Muscle of leg (tissue), 11 donors: Measurements from ENCODE around the gene RGL1. TPM values are rescaled to one million over a fixed set of nuclear protein-coding genes. Genes with fewer than 3 reads are reported as not detected.
A peak's percentile ranks its signal among the peaks of the same experiment; 100 is the strongest.

ENCODE experiments used
- DNase-seq: peaks from one replicate; pipeline ENCODE4 v3.0.0; 2013
- H3K27ac ChIP-seq: one replicate; pipeline ENCODE4 v1.5.1; 2013; ENCODE audit warnings: mild to moderate bottlenecking, low read length, control low read depth
- H3K27me3 ChIP-seq: one replicate; pipeline ENCODE4 v1.6.1; 2013; ENCODE audit warnings: low read length; ENCODE audit not compliant: control insufficient read depth, insufficient read depth
- H3K36me3 ChIP-seq: one replicate; pipeline ENCODE4 v1.6.1; 2013; ENCODE audit warnings: low read length; ENCODE audit not compliant: control insufficient read depth, insufficient read depth
- H3K4me1 ChIP-seq: one replicate; pipeline ENCODE4 v1.6.1; 2013; ENCODE audit warnings: low read length; ENCODE audit not compliant: control insufficient read depth, insufficient read depth
- H3K4me3 ChIP-seq: one replicate; pipeline ENCODE4 v1.5.1; 2013; ENCODE audit warnings: low read length, control low read depth
- H3K9me3 ChIP-seq: replicated peaks from 2 replicates; pipeline ENCODE4 v1.6.1; 2013; ENCODE audit warnings: low read depth, low read length; ENCODE audit not compliant: control insufficient read depth
- WGBS: methylation state at CpG from one replicate; pipeline ENCODE4 v1.1.5; 2013; ENCODE audit warnings: missing lambda C conversion rate; ENCODE audit not compliant: insufficient coverage; 5-methylcytosine and 5-hydroxymethylcytosine counted together
- polyA plus RNA-seq, 8 donors: library from polyadenylated mRNA; unstranded; fragments of 120-200 nt; gene quantifications; one replicate each; pipeline versions ENCODE4 v1.2.1 to v1.2.3, GENCODE V29; 2013; ENCODE audit warnings: inconsistent platforms in 1 of 8, low replicate concordance in 1 of 8; ENCODE audit not compliant: insufficient read length in 8 of 8, insufficient read depth in 1 of 8
- total RNA-seq: library from RNA; stranded (reverse); fragments of 120-200 nt; gene quantifications from one replicate; pipeline ENCODE4 v1.2.4, GENCODE V29; 2013

RGL1 gene
- total and polyA plus RNA-seq, 9 donors, result 20.8 to 40.5 (median 28.3) TPM

DNA sequence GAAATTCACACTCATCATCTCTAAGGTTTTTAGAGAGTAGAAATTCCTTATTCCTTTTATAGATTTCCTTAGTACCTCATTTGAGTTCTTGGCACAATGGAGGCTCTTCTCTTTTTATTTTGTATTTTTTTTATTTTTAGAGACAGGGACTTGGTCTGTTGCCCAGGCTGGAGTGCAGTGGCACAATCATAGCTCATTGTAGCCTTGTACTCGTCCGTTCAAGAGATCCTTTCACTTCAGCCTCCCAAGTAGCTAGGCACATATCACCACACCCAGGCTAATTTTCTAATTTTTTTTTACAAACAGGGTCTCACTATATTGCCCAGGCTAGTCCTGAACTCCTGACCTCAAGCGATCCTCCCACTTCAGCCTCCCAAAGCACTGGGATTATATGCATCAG is 29.6 kb downstream of the RGL1 start:
- DNase-seq, result no peak
- Histone ChIP-seq H3K9me3 (no peaks in the 10 kb centered on the region), H3K27me3 (no peaks in the 10 kb centered on the region), H3K4me3 (no peak overlapping the region), H3K27ac (no peak overlapping the region), H3K4me1 (peaks cover 4% of the 10 kb centered on the region), H3K36me3 (peaks cover 3% of the 10 kb centered on the region)
- WGBS, result 50% methylated on average over 2 of the region's 3 CpGs

DNA sequence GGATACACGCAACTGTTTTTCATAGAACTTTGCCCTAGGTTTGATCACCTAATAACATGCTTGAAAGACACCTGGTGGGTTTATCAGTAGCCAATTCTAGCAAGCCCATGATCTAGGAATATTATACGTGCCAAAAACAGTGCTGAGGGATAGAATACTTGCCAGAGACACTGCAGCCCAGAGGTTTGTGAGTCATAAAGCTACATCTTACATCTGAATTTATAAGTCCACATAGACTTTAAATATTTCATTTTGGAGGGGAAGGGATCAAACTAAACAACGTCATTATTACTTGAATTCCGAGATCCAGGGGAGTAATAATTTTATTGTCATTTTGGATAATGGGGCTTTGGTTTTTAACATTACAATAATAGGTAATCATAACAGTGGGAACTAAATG is 31.7 kb downstream of the RGL1 start:
- peaks cover 4% of the 10 kb centered on the region for H3K4me1 ChIP-seq
- peak; percentile 61 for DNase-seq
- no peak overlapping the region for H3K4me3 ChIP-seq
- peaks cover 3% of the 10 kb centered on the region for H3K36me3 ChIP-seq
- no peak overlapping the region for H3K27ac ChIP-seq
- WGBS, result no CpG with 5 or more reads among the region's 4 CpGs
- no peaks in the 10 kb centered on the region for H3K9me3 ChIP-seq
- no peaks in the 10 kb centered on the region for H3K27me3 ChIP-seq

DNA sequence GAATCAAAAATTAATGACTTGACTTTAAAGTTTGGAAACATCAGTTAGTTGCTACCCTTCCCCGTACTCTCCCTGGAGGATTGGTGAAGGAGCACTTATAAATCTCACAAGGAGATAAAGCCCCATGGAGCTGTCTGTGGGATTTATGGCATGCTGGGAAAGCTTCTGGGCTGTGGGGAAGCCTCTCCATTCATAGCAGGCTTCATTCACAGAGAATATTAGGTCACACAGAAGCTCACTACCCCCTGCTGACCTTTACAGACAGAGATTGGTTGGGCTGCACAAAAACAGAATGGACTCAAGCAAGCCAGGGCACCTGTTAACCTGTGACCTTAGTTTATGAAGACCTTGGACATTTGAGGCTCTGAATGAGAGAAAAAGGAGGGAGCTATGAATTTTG is 32.1 kb downstream of the RGL1 start:
- DNase-seq, result no peak
- Histone ChIP-seq H3K4me3 (no peak overlapping the region), H3K4me1 (peaks cover 4% of the 10 kb centered on the region), H3K9me3 (no peaks in the 10 kb centered on the region), H3K27ac (no peak overlapping the region), H3K36me3 (peaks cover 3% of the 10 kb centered on the region), H3K27me3 (no peaks in the 10 kb centered on the region)
- no CpG with 5 or more reads among the region's 1 CpG for WGBS

- peak overlapping the region; percentile 17 for H3K27ac ChIP-seq
- WGBS, result 75% methylated on average over 2 of the region's 2 CpGs
Measured at GRCh38 chr1:183838221-183838620, 33.3 kb downstream of the RGL1 start.

DNA sequence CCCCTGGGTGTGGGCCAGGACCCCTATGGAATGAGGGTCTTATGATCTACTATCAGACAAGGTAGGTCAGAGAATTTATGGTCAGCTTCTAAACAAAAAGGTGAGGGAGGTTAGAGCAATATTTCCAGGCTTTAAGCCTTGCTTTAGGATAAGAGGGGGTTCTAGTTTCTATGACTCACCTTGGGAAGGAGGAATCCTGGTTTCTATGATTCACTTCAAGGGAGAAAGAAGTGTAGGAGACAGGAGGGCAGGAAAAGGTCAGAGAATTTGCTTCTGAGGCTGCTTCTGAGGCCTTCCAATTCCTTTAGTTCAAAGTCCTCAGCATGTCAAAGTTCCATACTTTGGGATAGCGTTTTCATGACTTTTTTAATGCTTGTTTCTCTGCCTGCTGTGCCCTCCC is 35.2 kb downstream of the RGL1 start:
- Histone ChIP-seq H3K36me3 (peaks cover 3% of the 10 kb centered on the region), H3K4me3 (no peak overlapping the region), H3K9me3 (no peaks in the 10 kb centered on the region), H3K4me1 (peaks cover 9% of the 10 kb centered on the region), H3K27ac (no peak overlapping the region), H3K27me3 (no peaks in the 10 kb centered on the region)
- WGBS, result 86% methylated on average over 1 of the region's 1 CpG
- no peak for DNase-seq

More at GRCh38 chr1:183838221-183838620, 33.3 kb downstream of the RGL1 start:
- DNase-seq, result no peak
- no peak overlapping the region for H3K4me3 ChIP-seq
- H3K4me1 ChIP-seq, result peaks cover 5% of the 10 kb centered on the region
- H3K27me3 ChIP-seq, result no peaks in the 10 kb centered on the region
- peaks cover 3% of the 10 kb centered on the region for H3K36me3 ChIP-seq
- no peaks in the 10 kb centered on the region for H3K9me3 ChIP-seq

DNA sequence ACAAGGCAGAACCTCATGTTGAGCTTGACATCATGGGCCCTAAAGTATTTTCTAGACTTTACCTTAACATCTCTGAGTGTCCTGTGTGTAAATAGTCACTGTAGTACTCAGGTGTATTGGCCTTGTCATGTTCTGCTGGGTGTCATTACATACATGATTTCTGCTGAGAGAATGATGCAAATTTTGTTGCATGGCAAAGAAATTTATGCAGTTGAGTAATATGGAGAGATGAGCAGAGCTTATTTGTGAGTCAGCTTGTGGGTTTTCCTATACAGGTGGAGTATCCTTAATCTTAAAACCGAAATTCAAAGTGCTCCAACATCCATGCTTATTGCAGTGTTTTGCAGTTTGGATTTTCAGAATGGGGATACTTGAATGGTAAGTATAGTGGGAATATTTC is 36.6 kb downstream of the RGL1 start:
- Histone ChIP-seq H3K27me3 (no peaks in the 10 kb centered on the region), H3K4me1 (peaks cover 9% of the 10 kb centered on the region), H3K36me3 (peaks cover 3% of the 10 kb centered on the region), H3K4me3 (no peak overlapping the region), H3K27ac (peak overlapping the region; percentile 94), H3K9me3 (no peaks in the 10 kb centered on the region)
- no CpG with 5 or more reads among the region's 1 CpG for WGBS
- DNase-seq, result no peak

GRCh38 chr1:183841950-183842794 is 37.3 kb downstream of the RGL1 start:
- Histone ChIP-seq H3K27me3 (no peaks in the 10 kb centered on the region), H3K4me1 (peaks cover 9% of the 10 kb centered on the region), H3K4me3 (no peak overlapping the region), H3K9me3 (no peaks in the 10 kb centered on the region), H3K27ac (peak overlapping the region; percentile 94), H3K36me3 (peaks cover 3% of the 10 kb centered on the region)
- 4% methylated on average over 5 of the region's 9 CpGs for WGBS
- peak; percentile 94 for DNase-seq

DNA sequence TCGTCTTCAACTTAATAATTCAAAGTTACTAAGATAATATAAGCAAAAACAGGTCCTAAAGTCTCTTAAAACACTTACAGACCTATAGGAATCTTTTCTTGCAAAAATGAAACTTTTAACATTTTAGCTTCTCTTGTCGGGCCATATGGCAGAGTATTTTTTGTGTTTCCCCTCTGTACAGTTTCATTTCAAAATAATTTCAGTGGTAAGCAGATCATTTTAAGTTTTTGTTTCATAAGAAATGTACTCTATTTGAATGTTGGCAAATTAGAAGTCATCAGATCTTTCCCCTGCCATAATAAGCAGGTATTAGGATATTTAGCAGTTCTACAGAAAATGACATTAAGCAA is 37.9 kb downstream of the RGL1 start:
- H3K27me3 ChIP-seq, result no peaks in the 10 kb centered on the region
- H3K4me3 ChIP-seq, result no peak overlapping the region
- H3K36me3 ChIP-seq, result peaks cover 3% of the 10 kb centered on the region
- DNase-seq, result peak; percentile 43
- peak overlapping the region; percentile 94 for H3K27ac ChIP-seq
- H3K9me3 ChIP-seq, result no peaks in the 10 kb centered on the region
- peaks cover 8% of the 10 kb centered on the region for H3K4me1 ChIP-seq
- no CpG with 5 or more reads among the region's 2 CpGs for WGBS

DNA sequence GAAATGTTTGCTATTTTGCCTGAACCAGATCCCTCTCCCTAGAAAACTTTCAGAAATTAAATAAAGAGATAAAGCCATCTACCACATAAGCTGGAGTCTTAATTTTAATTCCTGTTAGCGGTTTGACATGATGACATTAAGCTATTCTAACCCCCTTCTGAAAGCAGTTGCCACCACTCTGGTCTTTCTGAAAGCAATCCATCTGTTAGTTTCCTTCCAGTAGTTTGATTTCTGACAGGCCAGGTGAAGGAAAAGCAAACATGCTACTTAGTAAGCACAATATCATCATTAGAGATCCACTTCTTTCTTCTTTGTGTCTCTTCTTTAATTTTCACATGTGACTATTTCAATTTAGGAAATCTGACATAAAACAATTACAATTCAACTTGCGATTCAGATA is 39.9 kb downstream of the RGL1 start:
- no peak for DNase-seq
- H3K27me3 ChIP-seq, result no peaks in the 10 kb centered on the region
- no peak overlapping the region for H3K4me3 ChIP-seq
- H3K9me3 ChIP-seq, result no peaks in the 10 kb centered on the region
- WGBS, result no CpG with 5 or more reads among the region's 2 CpGs
- H3K36me3 ChIP-seq, result no peaks in the 10 kb centered on the region
- peak overlapping the region; percentile 37 for H3K27ac ChIP-seq
- peaks cover 5% of the 10 kb centered on the region for H3K4me1 ChIP-seq

GRCh38 chr1:183845681-183846080 is 40.8 kb downstream of the RGL1 start:
- Histone ChIP-seq H3K9me3 (no peaks in the 10 kb centered on the region), H3K4me3 (no peak overlapping the region), H3K27me3 (no peaks in the 10 kb centered on the region), H3K4me1 (peaks cover 5% of the 10 kb centered on the region), H3K36me3 (no peaks in the 10 kb centered on the region), H3K27ac (no peak overlapping the region)
- no peak for DNase-seq
- 60% methylated on average over 1 of the region's 3 CpGs for WGBS
